ENCODE data around the gene GGT5.
"Not testable (repeated sequence)": the region's sequence is repeated elsewhere in the genome, so short reads cannot be mapped to it uniquely, and the experiment has no call there.

DNA sequence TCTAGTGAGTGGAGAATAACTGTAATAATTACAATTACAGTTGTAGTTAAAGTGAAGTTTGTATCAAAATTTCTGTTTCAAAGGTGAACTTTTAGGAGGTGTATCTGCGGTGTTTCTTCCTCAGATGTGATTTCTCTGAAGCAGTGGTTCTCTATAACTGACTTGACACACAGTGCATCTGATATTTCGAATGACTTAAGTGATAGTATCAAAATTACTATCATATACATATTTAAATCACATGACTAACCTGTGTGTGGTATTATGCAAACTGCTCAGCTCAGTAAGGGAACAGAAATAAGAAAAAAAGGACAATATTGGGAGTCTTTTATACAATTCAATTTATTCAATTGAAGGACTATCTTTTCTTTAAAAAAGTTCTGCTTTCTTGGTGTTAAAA, 28.1 kb upstream of the GGT5 start:
- TF ChIP-seq, protein P1, sequence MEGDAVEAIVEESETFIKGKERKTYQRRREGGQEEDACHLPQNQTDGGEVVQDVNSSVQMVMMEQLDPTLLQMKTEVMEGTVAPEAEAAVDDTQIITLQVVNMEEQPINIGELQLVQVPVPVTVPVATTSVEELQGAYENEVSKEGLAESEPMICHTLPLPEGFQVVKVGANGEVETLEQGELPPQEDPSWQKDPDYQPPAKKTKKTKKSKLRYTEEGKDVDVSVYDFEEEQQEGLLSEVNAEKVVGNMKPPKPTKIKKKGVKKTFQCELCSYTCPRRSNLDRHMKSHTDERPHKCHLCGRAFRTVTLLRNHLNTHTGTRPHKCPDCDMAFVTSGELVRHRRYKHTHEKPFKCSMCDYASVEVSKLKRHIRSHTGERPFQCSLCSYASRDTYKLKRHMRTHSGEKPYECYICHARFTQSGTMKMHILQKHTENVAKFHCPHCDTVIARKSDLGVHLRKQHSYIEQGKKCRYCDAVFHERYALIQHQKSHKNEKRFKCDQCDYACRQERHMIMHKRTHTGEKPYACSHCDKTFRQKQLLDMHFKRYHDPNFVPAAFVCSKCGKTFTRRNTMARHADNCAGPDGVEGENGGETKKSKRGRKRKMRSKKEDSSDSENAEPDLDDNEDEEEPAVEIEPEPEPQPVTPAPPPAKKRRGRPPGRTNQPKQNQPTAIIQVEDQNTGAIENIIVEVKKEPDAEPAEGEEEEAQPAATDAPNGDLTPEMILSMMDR (IDR thresholded peaks at IDR 0.05; ENCODE audit: low read depth, low read length, missing input control) = not testable (repeated sequence)
- not testable (repeated sequence) for TF ChIP-seq FOXA2 (IDR thresholded peaks at IDR 0.05); TAF1 (conservative IDR thresholded peaks at IDR 0.05); SP1 (IDR thresholded peaks at IDR 0.05); GABPA (IDR thresholded peaks at IDR 0.05 in 1 of 2, conservative IDR thresholded peaks at IDR 0.05 in 1 of 2); EGR1 (IDR thresholded peaks at IDR 0.05; ENCODE audit: low read depth in 2 of 2); JUND (IDR thresholded peaks at IDR 0.05); RAD21 (IDR thresholded peaks at IDR 0.05); FOXA1 (IDR thresholded peaks at IDR 0.05)
- TF ChIP-seq, protein P2, sequence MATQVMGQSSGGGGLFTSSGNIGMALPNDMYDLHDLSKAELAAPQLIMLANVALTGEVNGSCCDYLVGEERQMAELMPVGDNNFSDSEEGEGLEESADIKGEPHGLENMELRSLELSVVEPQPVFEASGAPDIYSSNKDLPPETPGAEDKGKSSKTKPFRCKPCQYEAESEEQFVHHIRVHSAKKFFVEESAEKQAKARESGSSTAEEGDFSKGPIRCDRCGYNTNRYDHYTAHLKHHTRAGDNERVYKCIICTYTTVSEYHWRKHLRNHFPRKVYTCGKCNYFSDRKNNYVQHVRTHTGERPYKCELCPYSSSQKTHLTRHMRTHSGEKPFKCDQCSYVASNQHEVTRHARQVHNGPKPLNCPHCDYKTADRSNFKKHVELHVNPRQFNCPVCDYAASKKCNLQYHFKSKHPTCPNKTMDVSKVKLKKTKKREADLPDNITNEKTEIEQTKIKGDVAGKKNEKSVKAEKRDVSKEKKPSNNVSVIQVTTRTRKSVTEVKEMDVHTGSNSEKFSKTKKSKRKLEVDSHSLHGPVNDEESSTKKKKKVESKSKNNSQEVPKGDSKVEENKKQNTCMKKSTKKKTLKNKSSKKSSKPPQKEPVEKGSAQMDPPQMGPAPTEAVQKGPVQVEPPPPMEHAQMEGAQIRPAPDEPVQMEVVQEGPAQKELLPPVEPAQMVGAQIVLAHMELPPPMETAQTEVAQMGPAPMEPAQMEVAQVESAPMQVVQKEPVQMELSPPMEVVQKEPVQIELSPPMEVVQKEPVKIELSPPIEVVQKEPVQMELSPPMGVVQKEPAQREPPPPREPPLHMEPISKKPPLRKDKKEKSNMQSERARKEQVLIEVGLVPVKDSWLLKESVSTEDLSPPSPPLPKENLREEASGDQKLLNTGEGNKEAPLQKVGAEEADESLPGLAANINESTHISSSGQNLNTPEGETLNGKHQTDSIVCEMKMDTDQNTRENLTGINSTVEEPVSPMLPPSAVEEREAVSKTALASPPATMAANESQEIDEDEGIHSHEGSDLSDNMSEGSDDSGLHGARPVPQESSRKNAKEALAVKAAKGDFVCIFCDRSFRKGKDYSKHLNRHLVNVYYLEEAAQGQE (IDR thresholded peaks at IDR 0.05) = not testable (repeated sequence)
- TF ChIP-seq, protein P3, sequence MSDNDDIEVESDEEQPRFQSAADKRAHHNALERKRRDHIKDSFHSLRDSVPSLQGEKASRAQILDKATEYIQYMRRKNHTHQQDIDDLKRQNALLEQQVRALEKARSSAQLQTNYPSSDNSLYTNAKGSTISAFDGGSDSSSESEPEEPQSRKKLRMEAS (IDR thresholded peaks at IDR 0.05) = not testable (repeated sequence)
- TF ChIP-seq, protein P4, sequence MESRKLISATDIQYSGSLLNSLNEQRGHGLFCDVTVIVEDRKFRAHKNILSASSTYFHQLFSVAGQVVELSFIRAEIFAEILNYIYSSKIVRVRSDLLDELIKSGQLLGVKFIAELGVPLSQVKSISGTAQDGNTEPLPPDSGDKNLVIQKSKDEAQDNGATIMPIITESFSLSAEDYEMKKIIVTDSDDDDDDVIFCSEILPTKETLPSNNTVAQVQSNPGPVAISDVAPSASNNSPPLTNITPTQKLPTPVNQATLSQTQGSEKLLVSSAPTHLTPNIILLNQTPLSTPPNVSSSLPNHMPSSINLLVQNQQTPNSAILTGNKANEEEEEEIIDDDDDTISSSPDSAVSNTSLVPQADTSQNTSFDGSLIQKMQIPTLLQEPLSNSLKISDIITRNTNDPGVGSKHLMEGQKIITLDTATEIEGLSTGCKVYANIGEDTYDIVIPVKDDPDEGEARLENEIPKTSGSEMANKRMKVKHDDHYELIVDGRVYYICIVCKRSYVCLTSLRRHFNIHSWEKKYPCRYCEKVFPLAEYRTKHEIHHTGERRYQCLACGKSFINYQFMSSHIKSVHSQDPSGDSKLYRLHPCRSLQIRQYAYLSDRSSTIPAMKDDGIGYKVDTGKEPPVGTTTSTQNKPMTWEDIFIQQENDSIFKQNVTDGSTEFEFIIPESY (IDR thresholded peaks at IDR 0.05) = not testable (repeated sequence)
- TF ChIP-seq, protein P5, sequence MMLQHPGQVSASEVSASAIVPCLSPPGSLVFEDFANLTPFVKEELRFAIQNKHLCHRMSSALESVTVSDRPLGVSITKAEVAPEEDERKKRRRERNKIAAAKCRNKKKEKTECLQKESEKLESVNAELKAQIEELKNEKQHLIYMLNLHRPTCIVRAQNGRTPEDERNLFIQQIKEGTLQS (IDR thresholded peaks at IDR 0.05) = not testable (repeated sequence)

Measured in liver (tissue), 3 donors.